MM.1S (cell line): ENCODE results near the gene LGALS7.
A peak's percentile ranks its signal among the peaks of the same experiment; 100 is the strongest.

Source experiments
- DNase-seq: peaks from one replicate; pipeline ENCODE4 v3.0.0-alpha.2; 2015
- H2AFZ ChIP-seq: fragments of 300-600 bp; sonication (generic); 2 replicates; pipeline ENCODE4 v1.6.0; 2016; ENCODE audit warnings: antibody characterized with exemption, low read length
- H3F3A ChIP-seq: fragments of 300-600 bp; sonication (generic); 2 replicates; pipeline ENCODE4 v1.6.1; 2016; ENCODE audit warnings: mild to moderate bottlenecking, antibody characterized with exemption, low read length, moderate library complexity, mixed read lengths; ENCODE audit not compliant: insufficient read depth
- H3K27ac ChIP-seq: fragments of 300-600 bp; sonication (generic); 2 replicates; pipeline ENCODE4 v1.5.1; 2016; ENCODE audit warnings: mild to moderate bottlenecking, low read length
- H3K27me3 ChIP-seq: fragments of 300-600 bp; sonication (generic); replicated peaks from 2 replicates; pipeline ENCODE4 v1.6.0; 2016; ENCODE audit warnings: low read length; ENCODE audit not compliant: insufficient read depth
- H3K36me3 ChIP-seq: fragments of 300-600 bp; sonication (generic); replicated peaks from 2 replicates; pipeline ENCODE4 v1.6.1; 2016; ENCODE audit warnings: mild to moderate bottlenecking, low read length, mixed read lengths; ENCODE audit not compliant: insufficient read depth
- H3K4me1 ChIP-seq: fragments of 300-600 bp; sonication (generic); 2 replicates; pipeline ENCODE4 v1.6.1; 2016; ENCODE audit warnings: low read length, mixed read lengths
- H3K4me2 ChIP-seq: fragments of 300-600 bp; sonication (generic); 2 replicates; pipeline ENCODE4 v1.6.0; 2016; ENCODE audit warnings: low read depth, low read length
- H3K4me3 ChIP-seq: fragments of 300-600 bp; sonication (generic); 2 replicates; pipeline ENCODE4 v1.5.1; 2016; ENCODE audit warnings: low read length, mixed read lengths
- H3K79me2 ChIP-seq: fragments of 300-600 bp; sonication (generic); 2 replicates; pipeline ENCODE4 v1.6.1; 2016; ENCODE audit warnings: mixed run types, low read length, mixed read lengths
- H3K9ac ChIP-seq: fragments of 300-600 bp; sonication (generic); 2 replicates; pipeline ENCODE4 v1.6.1; 2016; ENCODE audit warnings: low read length, mixed read lengths
- H3K9me2 ChIP-seq: fragments of 300-600 bp; sonication (generic); replicated peaks from 2 replicates; pipeline ENCODE4 v1.6.1; 2016; ENCODE audit warnings: mild to moderate bottlenecking, low read length, mixed read lengths; ENCODE audit not compliant: insufficient read depth
- H3K9me3 ChIP-seq: fragments of 300-600 bp; sonication (generic); replicated peaks from 2 replicates; pipeline ENCODE4 v1.6.1; 2016; ENCODE audit warnings: mild to moderate bottlenecking, low read length, mixed read lengths; ENCODE audit not compliant: insufficient read depth
- H4K20me1 ChIP-seq: fragments of 300-600 bp; sonication (generic); 2 replicates; pipeline ENCODE4 v1.6.1; 2016; ENCODE audit warnings: mild to moderate bottlenecking, low read length, moderate library complexity, mixed read lengths; ENCODE audit not compliant: insufficient read depth
- CTCF ChIP-seq: fragments of 300-600 bp; sonication (generic); IDR thresholded peaks from 2 replicates; pipeline ENCODE4 v1.5.1; 2016; ENCODE audit warnings: antibody characterized with exemption, low read length, mixed read lengths
- EZH2 ChIP-seq: fragments of 300-600 bp; sonication (generic); optimal IDR thresholded peaks from 2 replicates; pipeline ENCODE3; 2017; ENCODE audit warnings: low read depth, mild to moderate bottlenecking, antibody characterized with exemption, low read length, mixed read lengths
- EZH2phosphoT487 ChIP-seq: fragments of 300-600 bp; sonication (generic); IDR thresholded peaks from 2 replicates; pipeline ENCODE4 v1.6.1; 2018; ENCODE audit warnings: antibody characterized with exemption, low read length

The LGALS7 gene

GRCh38 chr19:38769635-38770211 is 3.6 kb downstream of the LGALS7 start:
- Histone ChIP-seq H3F3A (no peaks in the 10 kb centered on the region), H3K9me3 (no peaks in the 10 kb centered on the region), H3K4me2 (peak overlapping the region; percentile 53), H2AFZ (peak overlapping the region; percentile 55), H3K4me1 (no peaks in the 10 kb centered on the region), H4K20me1 (no peaks in the 10 kb centered on the region), H3K27me3 (peaks cover 9% of the 10 kb centered on the region), H3K9me2 (no peaks in the 10 kb centered on the region), H3K27ac (no peak overlapping the region), H3K9ac (no peak overlapping the region), H3K36me3 (no peaks in the 10 kb centered on the region), H3K79me2 (no peaks in the 10 kb centered on the region), H3K4me3 (no peak overlapping the region; the same call in 1 of the 2 replicates)
- DNase-seq, result peak; percentile 24
- TF ChIP-seq CTCF (peak; percentile 66), EZH2 (no peak), EZH2phosphoT487 (no peak)

GRCh38 chr19:38766276-38767047 is 6.9 kb downstream of the LGALS7 start:
- H3K4me3 ChIP-seq, result no peak overlapping the region
- H3K4me2 ChIP-seq, result no peak overlapping the region
- H3K9me2 ChIP-seq, result no peaks in the 10 kb centered on the region
- H3K79me2 ChIP-seq, result no peaks in the 10 kb centered on the region
- DNase-seq, result no peak
- H3K4me1 ChIP-seq, result no peaks in the 10 kb centered on the region
- peaks cover 8% of the 10 kb centered on the region for H3K27me3 ChIP-seq
- no peak overlapping the region for H3K27ac ChIP-seq
- H3K9me3 ChIP-seq, result no peaks in the 10 kb centered on the region
- no peaks in the 10 kb centered on the region for H3K36me3 ChIP-seq
- no peak overlapping the region for H3K9ac ChIP-seq
- H2AFZ ChIP-seq, result no peak overlapping the region
- TF ChIP-seq EZH2phosphoT487, result no peak
- TF ChIP-seq EZH2, result no peak
- TF ChIP-seq CTCF, result no peak
- H4K20me1 ChIP-seq, result no peaks in the 10 kb centered on the region
- H3F3A ChIP-seq, result no peaks in the 10 kb centered on the region

GRCh38 chr19:38765214-38765613 is 8.1 kb downstream of the LGALS7 start:
- DNase-seq, result no peak
- H3K9ac ChIP-seq, result no peak overlapping the region
- H3K4me2 ChIP-seq, result no peak overlapping the region
- H3K4me1 ChIP-seq, result no peaks in the 10 kb centered on the region
- no peaks in the 10 kb centered on the region for H3K79me2 ChIP-seq
- TF ChIP-seq EZH2phosphoT487 (no peak), CTCF (no peak), EZH2 (no peak)
- H3K9me3 ChIP-seq, result no peaks in the 10 kb centered on the region
- no peaks in the 10 kb centered on the region for H4K20me1 ChIP-seq
- no peak overlapping the region for H2AFZ ChIP-seq
- peaks cover 8% of the 10 kb centered on the region for H3K27me3 ChIP-seq
- H3K27ac ChIP-seq, result no peak overlapping the region
- no peaks in the 10 kb centered on the region for H3K9me2 ChIP-seq
- H3K36me3 ChIP-seq, result no peaks in the 10 kb centered on the region
- H3F3A ChIP-seq, result no peaks in the 10 kb centered on the region
- no peak overlapping the region for H3K4me3 ChIP-seq
